ENCODE data around the gene CDT1. TPM values are rescaled to one million over a fixed set of nuclear protein-coding genes. Genes with fewer than 3 reads are reported as not detected.

Gene CDT1
- total and polyA plus RNA-seq, 2 experiments from 2014 or later = 32.6 to 187 TPM

GRCh38 chr16:88805887-88806393 lies 2.4 kb downstream of the CDT1 start:
- H2AFZ ChIP-seq = no peak overlapping the region
- no peak overlapping the region for H3K4me3 ChIP-seq
- DNase-seq (ENCODE audit: low spot score) (no peak), ATAC-seq (no peak)
- Mint-ChIP-seq H3K27ac (no peak overlapping the region), H3K36me3 (ENCODE audit: low read depth) (peaks cover 65% of the 10 kb centered on the region), H3K9me3 (peaks cover 4% of the 10 kb centered on the region; the same call in 1 of the 3 replicates), H3K27me3 (ENCODE audit: insufficient read depth, low read depth, poor library complexity) (peaks cover 50% of the 10 kb centered on the region), H3K4me3 (no peak overlapping the region), H3K4me1 (peaks cover 3% of the 10 kb centered on the region; the same call in 1 of the 3 replicates)
- H3K36me3 ChIP-seq (ENCODE audit: insufficient read depth) = peaks cover 19% of the 10 kb centered on the region
- no peaks in the 10 kb centered on the region for H3K27me3 ChIP-seq (ENCODE audit: insufficient read depth)
- peaks cover 19% of the 10 kb centered on the region for H3K79me2 ChIP-seq (replicated peaks; ENCODE audit: insufficient read depth)
- H4K20me1 ChIP-seq (replicated peaks; ENCODE audit: insufficient read depth) = no peaks in the 10 kb centered on the region; the same call in none of the 2 replicates
- peaks cover 65% of the 10 kb centered on the region for H3F3A ChIP-seq (replicated peaks; ENCODE audit: low read depth)
- no peaks in the 10 kb centered on the region; the same call in 1 of the 2 replicates for H3K4me1 ChIP-seq (ENCODE audit: insufficient read depth)
- peak overlapping the region; percentile 74 for H3K27ac ChIP-seq (ENCODE audit: low read depth)
- H3K4me2 ChIP-seq = no peak overlapping the region
- H3K9me2 ChIP-seq (ENCODE audit: insufficient read depth) = no peaks in the 10 kb centered on the region
- TF ChIP-seq ZNF462 (CRISPR knock-in tag; IDR thresholded peaks at IDR 0.05) = no peak
- no peak for TF ChIP-seq EZH2phosphoT487 (IDR thresholded peaks at IDR 0.05; ENCODE audit: unreplicated experiment)
- no peak for TF ChIP-seq ZNF331 (CRISPR knock-in tag; IDR thresholded peaks at IDR 0.05; ENCODE audit: low read depth)
- TF ChIP-seq CTCF (conservative IDR thresholded peaks at IDR 0.05; ENCODE audit: low read depth in 2 of 2) = no peak
- no peak for TF ChIP-seq STAT1 (IDR thresholded peaks at IDR 0.05; ENCODE audit: unreplicated experiment)
- no peak for TF ChIP-seq CREB1 (CRISPR knock-in tag; IDR thresholded peaks at IDR 0.05; ENCODE audit: low read depth)
- no peak for TF ChIP-seq ETS1 (IDR thresholded peaks at IDR 0.05)
- TF ChIP-seq NANOG (IDR thresholded peaks at IDR 0.05; ENCODE audit: borderline replicate concordance) = no peak
- no peak for TF ChIP-seq JUNB (IDR thresholded peaks at IDR 0.05; ENCODE audit: unreplicated experiment)
- TF ChIP-seq EZH2 (IDR thresholded peaks at IDR 0.05; ENCODE audit: low read depth, unreplicated experiment) = no peak
- TF ChIP-seq ZNF114 (CRISPR knock-in tag; IDR thresholded peaks at IDR 0.05) = no peak
- TF ChIP-seq POLR2AphosphoS5 (IDR thresholded peaks at IDR 0.05; ENCODE audit: low read depth) = no peak; the same call in 1 of the 2 replicates
- no peak for TF ChIP-seq REST (IDR thresholded peaks at IDR 0.05; ENCODE audit: unreplicated experiment)
